H1 (cell line): ENCODE measurements around the gene TRIM24.

Experiments
- CEBPB ChIP-seq: IDR thresholded peaks from 2 replicates; pipeline ENCODE4 v1.6.1; 2012; ENCODE audit warnings: low read depth, low read length
- CHD1 ChIP-seq: IDR thresholded peaks from 2 replicates; pipeline ENCODE4 v1.6.1; 2012; ENCODE audit warnings: low read depth, low read length, improper control_type of control experiment
- CHD2 ChIP-seq: IDR thresholded peaks from 2 replicates; pipeline ENCODE4 v1.6.1; 2012; ENCODE audit warnings: low read length, improper control_type of control experiment
- CREB1 ChIP-seq: IDR thresholded peaks from 2 replicates; pipeline ENCODE4 v1.6.1; 2012; ENCODE audit warnings: inconsistent platforms
- CTCF ChIP-seq, 3 experiments: IDR thresholded peaks; 1 replicate in 2 of 3; 2 replicates in 1 of 3; pipeline versions ENCODE4 v1.5.1 to v1.6.1; 2011; ENCODE audit warnings: low read length in 3 of 3, mild to moderate bottlenecking in 3 of 3, inconsistent platforms in 2 of 3, low read depth in 1 of 3, moderate library complexity in 1 of 3; ENCODE audit not compliant: insufficient read depth in 1 of 3; ENCODE audit errors: control extremely low read depth in 1 of 3
- EP300 ChIP-seq, 2 experiments: IDR thresholded peaks; 1 replicate in 1 of 2; 2 replicates in 1 of 2; pipeline ENCODE4 v1.6.1; 2011 to 2012; ENCODE audit warnings: low read depth in 2 of 2, low read length in 2 of 2, mild to moderate bottlenecking in 2 of 2, borderline replicate concordance in 1 of 2, inconsistent platforms in 1 of 2, moderate library complexity in 1 of 2
- KDM1A ChIP-seq: fragments of 200-600, 300-600 bp; sonication (generic); IDR thresholded peaks from 2 replicates; pipeline ENCODE4 v1.7.1; 2016; ENCODE audit warnings: mild to moderate bottlenecking, low read length, borderline replicate concordance
- PHF8 ChIP-seq: fragments of 200-600 bp; sonication (generic); conservative IDR thresholded peaks from 2 replicates; pipeline ENCODE4 v1.7.1; 2012; ENCODE audit warnings: low read depth, mild to moderate bottlenecking, inconsistent platforms, low read length, moderate library complexity
- POLR2A ChIP-seq, 2 experiments: IDR thresholded peaks; 1 replicate in 1 of 2; 2 replicates in 1 of 2; pipeline ENCODE4 v1.6.1; 2011; ENCODE audit warnings: low read depth in 2 of 2, low read length in 2 of 2, mild to moderate bottlenecking in 2 of 2; ENCODE audit errors: control extremely low read depth in 1 of 2
- POLR2AphosphoS5 ChIP-seq: IDR thresholded peaks from 2 replicates; pipeline ENCODE4 v1.6.1; 2011; ENCODE audit warnings: low read depth, low read length
- SP1 ChIP-seq: IDR thresholded peaks from 2 replicates; pipeline ENCODE4 v1.6.1; 2011; ENCODE audit warnings: low read depth, low read length
- SP2 ChIP-seq: IDR thresholded peaks from 2 replicates; pipeline ENCODE4 v1.6.1; 2012; ENCODE audit warnings: mild to moderate bottlenecking, low read length, inconsistent platforms
- TAF1 ChIP-seq: IDR thresholded peaks from 2 replicates; pipeline ENCODE4 v1.6.1; 2011; ENCODE audit warnings: mild to moderate bottlenecking, low read depth, low read length

- TF ChIP-seq POLR2A (IDR thresholded peaks at IDR 0.05; ENCODE audit: control extremely low read depth in 1 of 2, low read depth in 2 of 2, low read length in 2 of 2) (no peak), CHD1 (no peak), SP1 (no peak), CTCF (IDR thresholded peaks at IDR 0.05; ENCODE audit: control extremely low read depth in 1 of 3, insufficient read depth in 1 of 3, low read depth in 1 of 3, low read length in 3 of 3) (no peak), POLR2AphosphoS5 (no peak), PHF8 (no peak), SP2 (no peak), EP300 (IDR thresholded peaks at IDR 0.05; ENCODE audit: borderline replicate concordance in 1 of 2, low read depth in 2 of 2, low read length in 2 of 2) (no peak), KDM1A (no peak), CEBPB (no peak), CREB1 (no peak), CHD2 (no peak), TAF1 (no peak)
Measured at GRCh38 chr7:138440460-138440859, 19.6 kb upstream of the TRIM24 start.
